ENCODE measurements around the gene FMNL2. TPM values are rescaled to one million over a fixed set of nuclear protein-coding genes. Genes with fewer than 3 reads are reported as not detected.
A peak's percentile ranks its signal among the peaks of the same experiment; 100 is the strongest.

FMNL2 gene
- total and polyA plus RNA-seq, 4 donors: 1.5 to 9.3 (median 5.1) TPM

- no peak for DNase-seq (ENCODE audit: low spot score)
- no peaks in the 10 kb centered on the region for H3K36me3 ChIP-seq (ENCODE audit: control insufficient read depth in 4 of 4, insufficient read depth in 3 of 4, low read depth in 1 of 4, low read length in 3 of 4)
- no peak overlapping the region for H3K9ac ChIP-seq (ENCODE audit: low read depth in 1 of 2, low read length in 2 of 2)
- 83% methylated on average over 3 of the region's 3 CpGs for whole genome bisulfite sequencing
- no peaks in the 10 kb centered on the region for H3K27me3 ChIP-seq (ENCODE audit: control insufficient read depth in 4 of 4, insufficient read depth in 4 of 4, low read length in 3 of 4)
- H3K4me3 ChIP-seq (ENCODE audit: low read depth in 1 of 3, low read length in 3 of 3): no peak overlapping the region
- TF ChIP-seq ATF3 (IDR thresholded peaks at IDR 0.05): no peak
- no peaks in the 10 kb centered on the region for H3K9me3 ChIP-seq (ENCODE audit: control insufficient read depth in 4 of 4, low read length in 3 of 4)
- no peaks in the 10 kb centered on the region for H3K4me1 ChIP-seq (ENCODE audit: control insufficient read depth in 4 of 4, insufficient read depth in 4 of 4, low read length in 3 of 4)
- H3K27ac ChIP-seq (ENCODE audit: low read depth in 1 of 2, low read length in 2 of 2): no peak overlapping the region
Measured at GRCh38 chr2:152440460-152440859, 105.5 kb downstream of the FMNL2 start.

- TF ChIP-seq YY1 (IDR thresholded peaks at IDR 0.05) (no peak), REST (IDR thresholded peaks at IDR 0.05) (no peak), MAX (IDR thresholded peaks at IDR 0.05) (no peak), FOXA2 (IDR thresholded peaks at IDR 0.05) (no peak), RAD21 (IDR thresholded peaks at IDR 0.05) (no peak), NR2F2 (IDR thresholded peaks at IDR 0.05) (no peak)
- DNase-seq (ENCODE audit: low spot score): no peak
- H3K9me3 ChIP-seq (ENCODE audit: control insufficient read depth in 4 of 4, low read length in 3 of 4): no peaks in the 10 kb centered on the region
- no peaks in the 10 kb centered on the region for H3K27me3 ChIP-seq (ENCODE audit: control insufficient read depth in 4 of 4, insufficient read depth in 4 of 4, low read length in 3 of 4)
- H3K36me3 ChIP-seq (ENCODE audit: control insufficient read depth in 4 of 4, insufficient read depth in 3 of 4, low read depth in 1 of 4, low read length in 3 of 4): no peaks in the 10 kb centered on the region
- 90% methylated on average over 7 of the region's 7 CpGs for WGBS
- H3K4me3 ChIP-seq (ENCODE audit: low read depth in 1 of 3, low read length in 3 of 3): no peak overlapping the region
- no peak overlapping the region for H3K9ac ChIP-seq (ENCODE audit: low read depth in 1 of 2, low read length in 2 of 2)
- no peaks in the 10 kb centered on the region for H3K4me1 ChIP-seq (ENCODE audit: control insufficient read depth in 4 of 4, insufficient read depth in 4 of 4, low read length in 3 of 4)
- no peak overlapping the region for H3K27ac ChIP-seq (ENCODE audit: low read depth in 1 of 2, low read length in 2 of 2)
Measured at GRCh38 chr2:152441961-152442360, 107.0 kb downstream of the FMNL2 start.

GRCh38 chr2:152443771-152444170 is 108.8 kb downstream of the FMNL2 start:
- no peak for DNase-seq (ENCODE audit: low spot score)
- no peaks in the 10 kb centered on the region for H3K27me3 ChIP-seq (ENCODE audit: control insufficient read depth in 4 of 4, insufficient read depth in 4 of 4, low read length in 3 of 4)
- no peak for TF ChIP-seq FOXA1 (IDR thresholded peaks at IDR 0.05)
- peak; percentile 28 for TF ChIP-seq NR2F2 (IDR thresholded peaks at IDR 0.05)
- H3K27ac ChIP-seq (ENCODE audit: low read depth in 1 of 2, low read length in 2 of 2): peak overlapping the region; percentile 36 to 66
- WGBS: 73% methylated on average over 6 of the region's 6 CpGs
- H3K36me3 ChIP-seq (ENCODE audit: control insufficient read depth in 4 of 4, insufficient read depth in 3 of 4, low read depth in 1 of 4, low read length in 3 of 4): no peaks in the 10 kb centered on the region
- H3K9ac ChIP-seq (ENCODE audit: low read depth in 1 of 2, low read length in 2 of 2): no peak overlapping the region
- no peak overlapping the region for H3K4me3 ChIP-seq (ENCODE audit: low read depth in 1 of 3, low read length in 3 of 3)
- no peaks in the 10 kb centered on the region for H3K9me3 ChIP-seq (ENCODE audit: control insufficient read depth in 4 of 4, low read length in 3 of 4)
- no peaks in the 10 kb centered on the region for H3K4me1 ChIP-seq (ENCODE audit: control insufficient read depth in 4 of 4, insufficient read depth in 4 of 4, low read length in 3 of 4)

GRCh38 chr2:152444448-152444847 is 109.5 kb downstream of the FMNL2 start:
- TF ChIP-seq RXRA (IDR thresholded peaks at IDR 0.05): no peak
- Histone ChIP-seq H3K9me3 (ENCODE audit: control insufficient read depth in 4 of 4, low read length in 3 of 4) (no peaks in the 10 kb centered on the region), H3K4me3 (ENCODE audit: low read depth in 1 of 3, low read length in 3 of 3) (no peak overlapping the region), H3K36me3 (ENCODE audit: control insufficient read depth in 4 of 4, insufficient read depth in 3 of 4, low read depth in 1 of 4, low read length in 3 of 4) (no peaks in the 10 kb centered on the region), H3K4me1 (ENCODE audit: control insufficient read depth in 4 of 4, insufficient read depth in 4 of 4, low read length in 3 of 4) (no peaks in the 10 kb centered on the region), H3K27ac (ENCODE audit: low read depth in 1 of 2, low read length in 2 of 2) (peak overlapping the region; percentile 36 to 66), H3K9ac (ENCODE audit: low read depth in 1 of 2, low read length in 2 of 2) (no peak overlapping the region), H3K27me3 (ENCODE audit: control insufficient read depth in 4 of 4, insufficient read depth in 4 of 4, low read length in 3 of 4) (no peaks in the 10 kb centered on the region)
- no peak for DNase-seq (ENCODE audit: low spot score)
- WGBS: 79% methylated on average over 3 of the region's 3 CpGs
